Jurkat, Clone E6-1 (cell line): ENCODE results near the gene MYO1C.

Experiments used
- DNase-seq: peaks from one replicate; pipeline ENCODE4 v3.0.0-alpha.2; 2011; ENCODE audit warnings: low read depth, low spot score
- H3K4me3 ChIP-seq: 2 replicates; pipeline ENCODE4 v1.5.1; 2011; ENCODE audit warnings: mild to moderate bottlenecking, low read length, control low read depth, moderate library complexity

The MYO1C gene

DNA sequence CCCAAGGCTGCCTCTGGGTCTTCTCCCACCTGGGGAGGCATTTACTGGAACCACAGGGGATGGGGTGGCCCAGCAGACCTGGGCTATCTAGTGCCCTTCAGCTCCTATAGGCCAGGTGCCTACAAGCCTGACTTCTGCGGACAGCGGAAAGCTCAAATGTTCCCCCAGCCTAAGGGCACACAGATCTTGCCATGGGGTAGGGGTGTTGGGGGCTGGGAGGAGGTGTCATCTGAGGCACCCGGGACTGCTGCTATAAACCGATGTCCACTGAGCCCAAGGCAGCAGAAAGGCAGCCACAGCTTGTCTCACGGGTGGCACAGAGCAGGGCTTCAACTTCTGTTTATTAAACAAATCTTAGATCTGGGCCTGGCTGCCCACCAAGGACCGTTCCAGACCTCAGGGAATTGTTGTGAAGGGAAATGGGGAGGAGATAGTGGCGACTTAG lies 3.6 kb downstream of the MYO1C start:
- DNase-seq: no peak
- no peak overlapping the region for H3K4me3 ChIP-seq

DNA sequence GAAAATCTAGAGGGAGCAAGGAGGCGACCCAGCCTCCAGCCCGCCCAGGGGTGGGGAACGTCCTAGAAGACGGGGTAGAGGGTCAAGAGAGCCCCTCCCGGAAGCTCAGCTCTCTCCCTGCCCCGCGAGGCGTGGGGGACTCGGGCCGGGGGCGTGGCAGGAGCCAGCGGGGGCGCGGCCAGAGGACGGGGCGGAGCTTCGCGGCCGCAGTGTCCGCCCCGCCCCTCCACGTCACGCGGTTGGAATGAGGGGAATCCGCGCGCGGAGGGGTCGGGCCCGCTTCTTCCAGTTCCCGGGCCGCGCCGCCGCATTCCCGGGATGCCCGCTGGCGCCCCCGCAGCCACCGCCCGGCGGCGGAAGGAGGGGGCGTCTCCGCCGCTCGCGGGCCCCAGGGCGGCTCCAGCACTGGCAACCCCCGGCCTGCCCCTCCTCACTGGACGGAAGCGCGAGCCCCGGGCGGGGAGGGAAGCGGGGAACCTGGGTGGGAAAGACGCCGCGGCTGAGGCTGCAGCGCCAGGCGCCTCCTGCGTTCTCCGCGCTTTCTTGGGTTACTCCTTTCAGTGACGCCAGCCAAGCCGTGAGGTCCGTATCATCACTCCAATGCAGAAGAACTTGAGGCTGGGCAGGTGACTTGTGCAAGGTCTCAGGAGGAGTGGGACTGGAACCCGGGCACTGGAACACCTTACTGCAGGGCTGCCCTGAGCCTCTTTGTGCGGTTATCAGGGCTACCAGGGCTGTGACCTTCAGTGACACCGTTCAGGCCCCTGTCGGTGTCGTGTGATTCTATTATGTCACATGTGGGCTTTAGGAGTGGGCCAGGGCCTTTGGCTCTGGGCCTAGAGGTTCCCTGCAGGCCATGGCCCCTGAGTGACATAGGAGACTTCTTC lies 4.3 kb downstream of the MYO1C start:
- H3K4me3 ChIP-seq: no peak overlapping the region
- no peak for DNase-seq

DNA sequence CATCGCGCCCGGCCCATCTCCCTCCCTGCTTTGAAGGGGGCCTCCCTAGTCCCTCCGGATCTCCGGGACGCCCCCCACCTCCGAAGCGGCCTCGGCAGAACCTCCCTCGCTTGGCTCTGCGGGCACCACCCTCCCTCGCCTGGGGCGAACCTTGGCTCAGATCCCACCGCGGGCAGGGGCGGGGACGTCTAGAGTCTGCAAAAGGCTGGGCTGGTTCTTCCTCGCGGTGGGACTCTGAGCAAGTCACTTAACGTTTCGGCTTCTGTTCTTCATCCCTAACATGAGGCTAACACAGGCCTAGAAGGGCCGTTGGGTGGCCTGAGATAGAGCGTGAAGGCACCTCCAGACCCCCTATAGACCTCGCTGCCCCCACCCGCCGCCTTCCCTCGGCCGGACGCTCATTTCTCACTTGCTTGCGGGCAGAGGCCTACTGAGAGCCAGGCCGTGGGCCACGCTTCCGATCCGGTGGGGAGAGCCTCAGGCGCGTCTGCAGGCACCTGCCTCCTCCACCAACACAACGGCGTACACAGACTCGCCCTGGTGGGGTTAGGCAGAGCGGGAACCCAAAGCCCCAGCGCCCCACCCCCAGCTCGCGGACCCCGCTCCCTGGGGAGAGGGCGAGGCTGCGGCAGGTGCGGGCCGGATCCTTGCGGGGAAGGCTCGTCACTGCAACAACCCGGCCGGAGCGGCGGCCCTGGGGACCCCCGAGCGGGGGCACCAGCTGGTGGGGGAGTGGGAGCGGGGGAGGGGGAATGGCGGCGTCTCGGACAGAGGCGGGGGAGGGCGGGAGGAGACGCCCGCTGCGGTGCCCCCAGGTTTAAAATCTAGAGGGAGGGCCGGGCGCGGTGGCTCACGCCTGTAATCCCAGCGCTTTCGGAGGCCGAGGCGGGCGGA lies 5.4 kb downstream of the MYO1C start:
- no peak for DNase-seq

DNA sequence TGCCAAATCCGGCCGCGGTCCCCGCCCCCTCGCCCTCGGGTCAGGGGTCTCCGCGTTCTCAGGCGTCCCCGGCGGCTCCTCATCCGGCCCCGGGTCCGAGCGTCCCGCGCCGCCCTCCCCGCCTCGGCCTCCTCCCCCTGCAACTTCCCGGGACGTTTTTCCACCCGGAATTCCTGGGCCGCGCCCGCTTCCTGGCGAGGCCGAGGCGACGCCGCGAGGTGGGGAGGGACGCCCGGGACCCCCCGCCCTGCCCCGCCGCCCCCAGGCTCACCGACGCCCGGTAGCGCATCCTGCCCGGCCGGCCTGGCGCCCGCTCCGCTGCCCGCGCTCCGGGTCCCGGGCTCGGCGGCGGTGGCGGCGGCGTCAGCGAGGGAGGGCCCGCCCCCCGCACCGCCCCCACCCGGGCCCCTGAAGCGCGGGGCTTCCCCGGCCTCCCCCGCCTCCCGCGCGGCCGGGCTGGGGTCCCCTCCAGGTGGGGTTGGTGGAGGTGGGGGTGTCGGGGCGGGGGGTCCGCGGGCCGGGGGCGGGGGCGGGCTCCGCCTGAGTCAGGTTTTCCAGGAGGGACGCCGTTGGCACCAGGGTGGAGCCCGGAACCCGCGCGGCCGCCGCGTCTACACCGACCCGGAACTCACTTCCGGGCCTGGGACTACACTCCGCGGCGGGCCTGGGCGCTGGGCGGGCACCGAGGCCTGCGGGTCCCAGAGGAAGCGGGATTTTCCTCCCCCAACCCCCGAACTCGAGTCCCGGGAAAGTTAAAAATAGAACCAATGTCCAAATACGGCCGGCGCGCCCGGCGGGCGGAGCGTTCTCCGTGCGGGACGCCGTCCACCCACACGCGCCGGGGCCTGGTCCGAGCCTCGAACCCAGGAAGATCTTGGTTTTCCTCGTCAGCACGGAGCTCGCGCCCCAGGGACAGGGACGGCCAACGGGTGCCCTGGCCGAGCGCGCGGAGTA lies 6.8 kb downstream of the MYO1C start:
- no peak for DNase-seq
- peak overlapping the region; percentile 40 for H3K4me3 ChIP-seq

More for the DNA sequence above, 5.4 kb downstream of the MYO1C start:
- H3K4me3 ChIP-seq: no peak overlapping the region

DNA sequence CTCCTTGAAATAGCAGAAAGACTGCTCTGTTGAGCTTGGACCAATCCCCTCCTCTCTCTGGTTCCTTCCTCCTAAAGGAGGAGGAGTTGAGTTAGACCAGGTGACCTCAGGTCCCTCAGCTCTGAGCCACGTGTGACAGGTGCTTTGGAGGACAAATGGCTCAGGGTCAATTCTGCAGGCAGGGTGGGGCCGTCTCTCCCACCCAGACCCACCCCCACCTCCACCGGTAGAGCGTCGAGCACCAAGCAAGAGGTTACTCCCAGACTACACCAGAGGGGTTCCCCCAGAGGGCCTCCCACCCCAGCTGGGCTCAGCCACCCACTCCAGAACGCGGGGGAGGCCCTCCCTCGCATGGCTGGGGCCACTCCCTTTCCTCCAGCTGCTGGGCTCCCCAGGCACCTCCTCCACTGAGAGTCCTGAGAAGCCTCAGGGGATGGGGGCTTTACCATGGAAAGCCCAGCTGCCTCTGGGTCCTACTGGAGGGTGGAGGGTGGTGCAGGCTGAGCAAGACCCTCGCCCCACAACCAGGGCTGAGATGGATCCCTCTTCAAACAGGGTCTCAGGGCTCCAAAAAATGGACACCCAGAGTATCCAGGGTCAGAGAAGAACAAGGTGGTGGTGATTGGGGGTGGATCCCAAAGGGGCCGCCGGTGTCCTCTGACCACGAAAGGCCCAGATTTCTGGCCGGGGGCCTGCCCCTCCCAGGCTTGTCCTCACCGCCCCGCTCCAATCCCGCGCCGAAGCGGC lies 7.6 kb downstream of the MYO1C start:
- peak overlapping the region; percentile 40 for H3K4me3 ChIP-seq
- no peak for DNase-seq

DNA sequence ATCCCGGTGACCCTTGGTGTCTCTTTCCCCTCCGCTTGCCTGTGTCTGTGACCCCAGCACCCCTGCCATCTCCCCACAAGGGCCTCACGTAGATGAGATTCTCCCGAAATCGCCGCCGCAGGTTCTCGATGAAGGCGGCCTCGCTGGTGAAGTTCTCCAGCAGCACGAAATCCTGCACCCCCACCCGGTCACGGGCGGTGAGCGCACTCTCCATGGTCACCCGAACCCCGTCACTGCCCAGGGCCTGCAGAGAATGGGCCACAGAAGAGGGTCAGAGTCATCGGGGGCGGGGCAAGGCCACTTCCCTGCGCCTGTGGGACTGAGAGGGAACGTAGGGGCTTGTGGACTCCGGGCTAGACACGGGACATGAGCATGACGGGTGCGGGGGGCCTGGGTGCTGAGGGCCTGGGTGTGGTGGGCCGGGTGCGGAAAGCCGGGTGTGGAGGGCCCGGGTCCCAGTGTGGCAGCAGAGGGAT lies 8.4 kb downstream of the MYO1C start:
- no peak overlapping the region for H3K4me3 ChIP-seq

DNA sequence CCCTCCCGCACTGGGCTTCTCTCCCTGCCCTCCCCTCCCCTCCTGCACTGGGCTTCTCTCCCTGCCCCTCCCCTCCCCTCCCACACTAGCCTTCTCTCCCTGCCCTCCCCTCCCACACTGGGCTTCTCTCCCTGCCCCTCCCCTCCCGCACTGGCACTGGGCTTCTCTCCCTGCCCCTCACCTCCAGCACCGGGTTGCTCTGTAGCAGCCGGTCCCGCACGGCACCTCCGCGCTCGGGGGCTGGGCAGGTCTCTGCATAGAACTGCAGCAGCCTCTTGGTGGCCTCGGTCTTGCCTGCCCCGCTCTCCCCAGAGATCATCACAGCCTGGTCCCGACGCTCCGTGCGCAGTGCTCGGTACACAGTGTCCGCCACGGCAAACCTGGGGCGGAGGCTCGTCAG lies 9.8 kb downstream of the MYO1C start:
- no peak for DNase-seq
- no peak overlapping the region for H3K4me3 ChIP-seq

More for the DNA sequence above, 8.4 kb downstream of the MYO1C start:
- DNase-seq: no peak

DNA sequence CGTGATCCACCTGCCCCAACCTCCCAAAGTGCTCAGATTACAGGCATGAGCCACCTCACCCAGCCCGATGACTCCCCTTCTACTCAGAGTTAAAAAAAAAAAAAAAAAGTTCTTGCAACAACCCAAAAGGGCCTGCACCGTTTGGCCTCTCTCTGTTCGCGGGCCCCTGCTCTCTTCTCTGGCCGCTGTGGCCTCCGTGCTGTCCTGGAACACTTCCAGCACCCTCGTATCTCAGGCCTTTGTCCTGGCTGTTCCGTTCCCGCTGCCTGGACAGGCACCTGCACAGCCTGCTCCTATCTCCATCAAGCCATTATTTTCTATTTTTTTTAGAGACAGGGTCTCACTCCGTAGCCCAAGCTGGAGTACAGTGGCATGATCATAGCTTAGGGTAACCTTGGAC lies 10.8 kb downstream of the MYO1C start:
- H3K4me3 ChIP-seq: no peak overlapping the region
- no peak for DNase-seq

DNA sequence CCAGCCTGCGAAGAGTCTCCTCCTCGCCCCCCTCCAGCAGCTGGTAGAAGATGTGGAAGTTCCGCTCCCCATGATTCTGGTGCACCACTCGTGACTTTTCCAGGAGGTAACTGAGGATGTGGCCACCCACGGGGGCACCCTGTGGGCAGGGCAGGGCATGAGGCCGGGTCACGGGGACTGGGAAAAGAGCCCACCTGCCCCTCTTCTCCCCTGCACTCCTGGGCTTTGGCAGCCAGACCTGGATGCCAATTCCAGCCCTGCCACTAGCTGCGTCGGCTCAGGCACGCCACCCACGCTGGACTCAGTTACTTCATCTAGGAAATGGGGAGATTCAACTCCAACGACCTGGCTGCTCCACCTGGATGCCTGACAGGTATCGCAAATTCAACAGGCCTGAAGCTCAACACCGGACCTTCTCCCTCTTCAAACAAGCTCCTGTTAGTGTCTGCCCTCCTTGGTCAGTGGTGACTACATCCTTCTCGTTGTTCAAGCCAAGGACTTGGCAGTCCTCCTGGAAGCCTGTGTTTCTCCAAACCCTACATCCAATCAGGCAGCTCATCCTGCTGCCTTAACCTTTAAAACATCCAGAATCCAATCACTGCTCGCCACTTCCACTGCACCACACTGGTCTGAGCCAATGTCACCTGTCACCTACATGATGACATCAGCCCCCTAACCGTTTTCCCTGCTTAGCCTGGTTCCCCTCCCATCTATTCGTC lies 11.6 kb downstream of the MYO1C start:
- DNase-seq: no peak

DNA sequence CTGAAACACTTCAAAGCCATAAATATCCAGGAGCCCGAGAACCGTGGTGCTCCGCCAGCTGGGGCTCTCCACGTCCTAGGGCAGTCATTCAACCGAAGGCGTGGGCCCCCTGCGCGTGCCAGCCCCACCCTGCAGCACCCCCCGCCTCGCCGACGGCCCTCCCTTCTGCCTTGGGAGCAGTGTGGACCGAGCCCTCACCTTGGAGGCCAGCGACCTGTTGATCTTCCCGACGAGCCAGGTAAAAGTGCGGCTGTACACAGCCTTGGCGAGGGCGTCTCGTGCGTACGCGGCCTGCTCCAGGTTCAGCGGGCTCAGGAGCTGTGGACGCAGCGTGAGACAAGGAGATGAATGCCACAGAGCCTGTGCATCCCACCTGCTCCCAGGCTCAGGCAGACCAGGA lies 14.1 kb downstream of the MYO1C start:
- no peak for DNase-seq
- H3K4me3 ChIP-seq: no peak overlapping the region

More for the DNA sequence above, 11.6 kb downstream of the MYO1C start:
- no peak overlapping the region for H3K4me3 ChIP-seq

DNA sequence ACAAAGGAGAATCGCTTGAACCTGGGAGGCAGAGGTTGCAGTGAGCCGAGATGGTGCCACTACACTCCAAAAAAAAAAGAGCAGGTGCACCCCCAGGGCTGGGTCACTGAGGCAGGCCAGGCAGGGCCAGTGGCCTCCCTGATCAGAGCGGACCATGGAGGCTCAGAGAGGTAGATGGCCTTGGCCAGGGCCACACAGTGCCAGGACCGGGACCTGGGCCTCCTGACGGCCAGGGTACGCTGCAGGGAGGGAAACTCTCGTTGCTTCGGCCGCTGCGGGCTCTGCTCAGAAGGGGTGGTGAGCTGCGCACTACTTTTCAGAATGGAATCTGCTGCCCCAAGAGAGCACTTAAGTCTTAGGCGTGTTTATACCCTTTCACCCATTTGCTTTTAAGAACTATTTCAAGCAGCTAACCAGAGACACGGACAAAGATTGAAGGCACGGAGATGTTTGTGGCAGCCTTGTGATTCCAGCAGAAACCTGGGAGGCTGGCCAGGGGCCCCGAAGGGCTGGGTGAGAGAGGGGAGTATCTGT lies 17.1 kb downstream of the MYO1C start:
- no peak for DNase-seq
- no peak overlapping the region for H3K4me3 ChIP-seq

DNA sequence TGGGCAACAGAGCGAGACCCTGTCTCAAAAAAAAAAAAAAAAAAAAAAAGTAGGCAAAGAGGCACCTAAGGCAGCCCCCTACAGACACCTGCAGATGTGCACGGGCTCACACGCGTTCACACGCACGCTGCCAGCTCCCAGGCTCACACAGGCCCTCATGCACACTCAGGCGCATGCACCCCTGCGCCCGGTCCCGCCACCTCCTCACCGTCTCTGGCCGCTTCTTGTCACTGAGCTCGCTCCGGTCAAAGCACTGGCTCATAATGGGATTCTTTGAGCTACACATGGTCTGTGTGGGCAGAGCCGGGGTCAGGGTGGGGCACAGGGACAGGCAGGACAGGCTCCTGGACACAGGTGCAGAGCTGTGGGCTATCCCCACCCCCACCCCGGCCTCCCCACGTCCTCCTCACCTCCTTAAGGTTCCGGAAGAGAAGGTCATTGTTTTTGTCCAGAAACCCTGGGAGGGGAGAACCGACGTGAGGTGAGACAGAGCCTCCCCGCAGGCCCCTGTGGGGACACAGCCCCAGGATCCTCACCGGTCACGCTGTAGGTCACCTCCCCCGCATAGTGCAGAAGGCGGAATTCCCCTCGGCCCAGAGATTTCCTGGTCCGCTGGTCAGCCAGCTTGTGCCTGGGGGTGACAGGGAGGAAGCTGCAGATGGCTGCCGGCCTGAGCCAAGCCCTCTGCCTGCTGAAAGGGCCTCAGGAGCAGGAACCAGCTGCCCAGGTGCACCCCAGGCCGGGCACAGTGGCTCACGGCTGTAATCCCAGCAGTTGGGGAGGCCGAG lies 17.9 kb downstream of the MYO1C start:
- no peak for DNase-seq
- no peak overlapping the region for H3K4me3 ChIP-seq

DNA sequence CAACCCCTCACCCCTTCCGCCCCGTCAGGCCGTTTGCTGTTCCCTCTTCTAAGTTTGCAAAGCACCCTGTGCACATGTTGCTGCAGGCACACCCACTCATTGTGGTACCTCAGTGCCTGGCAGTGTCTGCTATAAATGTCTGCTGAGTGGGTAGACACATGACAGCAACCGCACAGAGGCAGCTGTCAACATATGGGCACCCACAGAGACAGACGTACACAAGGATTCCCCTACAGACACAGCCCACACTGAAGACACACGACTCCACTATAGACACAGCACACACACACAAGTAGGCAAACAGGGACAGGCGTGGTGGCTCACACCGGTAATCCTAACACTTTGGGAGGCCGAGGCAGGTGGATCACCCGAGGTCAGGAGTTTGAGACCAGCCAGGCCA lies 18.6 kb downstream of the MYO1C start:
- no peak overlapping the region for H3K4me3 ChIP-seq
- no peak for DNase-seq

DNA sequence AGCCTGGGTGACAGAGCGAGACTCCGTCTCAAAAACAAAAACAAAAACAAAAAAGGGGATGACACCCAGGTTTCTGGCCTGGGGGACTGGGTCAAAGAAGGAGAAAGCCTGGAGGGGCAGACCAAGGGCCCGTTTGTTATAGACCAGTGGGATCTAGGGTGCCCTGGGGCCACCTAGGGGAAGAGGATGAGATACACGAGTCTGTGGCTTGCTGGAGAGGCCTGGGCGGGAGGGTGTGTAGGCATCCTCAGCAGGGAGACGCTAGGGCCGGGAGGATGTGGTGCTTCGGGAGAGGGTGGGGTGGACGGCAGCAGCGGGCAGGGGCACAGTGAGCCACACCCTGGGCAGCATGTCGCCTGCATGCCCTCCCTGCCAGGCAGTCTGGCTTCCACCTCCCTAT lies 19.3 kb downstream of the MYO1C start:
- DNase-seq: no peak
- no peak overlapping the region for H3K4me3 ChIP-seq

DNA sequence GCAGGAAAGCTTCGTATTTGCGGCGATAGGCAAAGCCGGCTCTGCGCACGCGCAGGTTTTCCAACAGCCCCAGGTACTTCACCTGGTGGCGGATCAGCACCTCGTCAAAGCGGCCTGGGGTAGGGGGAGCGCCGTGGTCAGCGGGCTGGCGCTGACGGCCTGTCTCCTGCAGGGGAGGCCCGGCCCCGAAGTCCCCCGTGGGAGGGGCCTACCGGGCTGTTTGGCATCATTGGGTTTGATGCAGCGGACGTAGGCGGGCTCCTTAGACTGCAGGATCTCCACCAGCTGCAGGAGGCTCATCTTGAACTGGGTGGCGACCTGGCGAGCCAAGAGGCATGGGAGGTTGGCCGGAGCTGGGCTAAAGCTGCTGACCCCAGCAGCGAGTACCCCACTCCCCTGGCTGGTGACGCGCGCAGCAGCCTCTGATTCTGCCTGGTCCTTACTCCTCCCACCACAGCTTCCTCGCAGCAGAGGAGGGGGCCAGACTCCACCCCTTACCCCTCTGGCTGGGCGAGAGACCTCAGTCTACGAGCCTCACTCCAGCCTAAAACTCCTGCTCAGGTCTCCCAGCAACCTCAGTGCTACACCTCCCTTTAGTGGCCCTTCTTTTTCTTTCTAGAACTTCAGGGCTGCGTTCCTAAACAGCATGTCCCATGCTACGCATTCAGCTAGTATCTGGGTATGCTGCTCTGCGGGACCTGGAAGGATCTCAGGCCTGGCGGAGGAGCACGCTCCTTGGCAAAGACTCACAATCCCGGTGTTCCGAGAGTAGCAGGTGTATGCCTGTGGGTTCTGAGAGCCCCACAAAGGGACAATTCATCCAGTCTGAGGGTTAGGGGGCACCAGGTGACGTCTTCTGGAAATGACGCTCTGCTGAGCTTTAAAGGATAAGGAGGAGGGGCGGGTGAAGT lies 20.3 kb downstream of the MYO1C start:
- H3K4me3 ChIP-seq: no peak overlapping the region
- DNase-seq: no peak

DNA sequence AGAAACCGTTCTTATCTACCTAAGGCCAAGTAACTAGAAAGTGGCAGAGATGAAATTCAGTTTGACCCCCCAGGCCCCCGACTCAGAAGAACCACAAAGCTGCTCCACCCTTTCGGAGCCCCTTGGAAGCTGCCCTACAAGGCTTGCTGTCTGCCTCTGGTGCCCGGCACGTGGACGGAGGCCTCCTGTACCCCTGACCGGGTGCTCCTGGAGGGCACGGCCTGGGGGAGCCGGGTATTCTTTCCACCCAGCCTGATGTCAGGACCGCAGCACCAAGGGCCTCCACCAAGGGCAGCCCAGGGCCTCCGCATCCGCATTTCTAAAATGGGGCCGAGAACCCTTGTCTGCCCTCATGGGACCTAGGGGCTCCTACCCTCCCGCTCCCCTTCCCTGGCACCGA lies 21.0 kb downstream of the MYO1C start:
- no peak overlapping the region for H3K4me3 ChIP-seq
- DNase-seq: no peak
